ENCODE results near the gene CAPNS2. TPM values are rescaled to one million over a fixed set of nuclear protein-coding genes. Genes with fewer than 3 reads are reported as not detected.

CAPNS2 gene
- total RNA-seq, 1 experiment from 2014 or later, result not detected

DNA sequence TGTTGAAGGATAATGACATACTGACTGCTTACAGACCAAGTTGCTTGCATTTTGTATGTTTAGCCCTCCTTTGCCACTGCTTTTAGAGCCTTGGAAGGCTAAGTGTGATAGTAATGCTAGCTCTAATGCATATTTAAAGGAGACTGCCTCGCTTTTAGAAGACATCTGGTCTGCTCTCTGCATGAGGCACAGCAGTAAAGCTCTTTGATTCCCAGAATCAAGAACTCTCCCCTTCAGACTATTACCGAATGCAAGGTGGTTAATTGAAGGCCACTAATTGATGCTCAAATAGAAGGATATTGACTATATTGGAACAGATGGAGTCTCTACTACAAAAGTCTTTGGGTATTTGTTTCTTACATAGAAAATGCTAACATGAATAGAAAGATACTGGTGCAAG lies 19.1 kb downstream of the CAPNS2 start:
- no peak overlapping the region for H3K27ac Mint-ChIP-seq
- Histone ChIP-seq H2AK5ac (ENCODE audit: insufficient read length, low read length) (no peak overlapping the region), H4K91ac (ENCODE audit: insufficient read length, low read depth, low read length) (no peak overlapping the region), H3K4me1 (ENCODE audit: insufficient read depth, low read length) (no peaks in the 10 kb centered on the region), H2BK20ac (ENCODE audit: low read depth, low read length, poor library complexity, severe bottlenecking) (no peak overlapping the region), H4K20me1 (ENCODE audit: control insufficient read depth, insufficient read depth, insufficient read length) (no peaks in the 10 kb centered on the region), H4K8ac (replicated peaks; ENCODE audit: insufficient read length, low read depth, low read length) (no peak overlapping the region), H3K18ac (ENCODE audit: insufficient read length, low read depth, low read length) (no peak overlapping the region), H3K23me2 (ENCODE audit: insufficient read length, low read depth, low read length, poor library complexity, severe bottlenecking) (no peaks in the 10 kb centered on the region), H3K9me3 (ENCODE audit: control insufficient read depth, low read depth, low read length) (no peaks in the 10 kb centered on the region), H3K4me2 (ENCODE audit: insufficient read depth, insufficient read length, low read length) (no peak overlapping the region), H3K9ac (ENCODE audit: extremely low read depth, insufficient read length, low read length) (no peak overlapping the region), H2BK120ac (ENCODE audit: low read depth, low read length, poor library complexity, severe bottlenecking) (no peak overlapping the region), H2BK12ac (ENCODE audit: insufficient read length, low read depth, low read length) (no peak overlapping the region), H3K27me3 (ENCODE audit: insufficient read depth, low read length) (no peaks in the 10 kb centered on the region), H2BK5ac (ENCODE audit: insufficient read length, low read length) (no peak overlapping the region), H3K27ac (ENCODE audit: insufficient read length, low read depth, low read length) (no peak overlapping the region), H3K14ac (ENCODE audit: insufficient read depth, low read length) (no peak overlapping the region), H3K79me2 (ENCODE audit: insufficient read depth, low read length) (no peaks in the 10 kb centered on the region), H3K4ac (ENCODE audit: low read depth, low read length) (no peak overlapping the region), H3K79me1 (ENCODE audit: insufficient read depth, low read depth, low read length, poor library complexity, severe bottlenecking) (no peaks in the 10 kb centered on the region), H3K23ac (ENCODE audit: insufficient read length, low read depth, low read length) (no peak overlapping the region), H4K5ac (ENCODE audit: insufficient read length, low read depth, low read length) (no peak overlapping the region), H2AFZ (ENCODE audit: low read length) (no peak overlapping the region), H2BK15ac (ENCODE audit: low read depth, low read length) (no peak overlapping the region), H3T11ph (ENCODE audit: low read length) (no peak overlapping the region), H3K56ac (ENCODE audit: insufficient read length, low read depth, low read length) (no peak overlapping the region)
- no peaks in the 10 kb centered on the region for H3K9me3 Mint-ChIP-seq
- H3K36me3 Mint-ChIP-seq (ENCODE audit: insufficient read depth in 1 of 3, low read depth in 3 of 3), result peaks cover 0 to 4% (median 0%) of the 10 kb centered on the region in 3 experiments; a peak in 2 of 7 replicates
- H3K27me3 Mint-ChIP-seq (ENCODE audit: low read depth), result no peaks in the 10 kb centered on the region
- H3K4me1 Mint-ChIP-seq, result peaks cover 0 to 3% of the 10 kb centered on the region in 2 experiments; a peak in 2 of 4 replicates
- H3K4me3 Mint-ChIP-seq, result no peak overlapping the region
- WGBS (ENCODE audit: extremely low coverage, insufficient read length, low lambda C conversion rate), result no CpG with 5 or more reads among the region's 2 CpGs
- TF ChIP-seq, protein P1, sequence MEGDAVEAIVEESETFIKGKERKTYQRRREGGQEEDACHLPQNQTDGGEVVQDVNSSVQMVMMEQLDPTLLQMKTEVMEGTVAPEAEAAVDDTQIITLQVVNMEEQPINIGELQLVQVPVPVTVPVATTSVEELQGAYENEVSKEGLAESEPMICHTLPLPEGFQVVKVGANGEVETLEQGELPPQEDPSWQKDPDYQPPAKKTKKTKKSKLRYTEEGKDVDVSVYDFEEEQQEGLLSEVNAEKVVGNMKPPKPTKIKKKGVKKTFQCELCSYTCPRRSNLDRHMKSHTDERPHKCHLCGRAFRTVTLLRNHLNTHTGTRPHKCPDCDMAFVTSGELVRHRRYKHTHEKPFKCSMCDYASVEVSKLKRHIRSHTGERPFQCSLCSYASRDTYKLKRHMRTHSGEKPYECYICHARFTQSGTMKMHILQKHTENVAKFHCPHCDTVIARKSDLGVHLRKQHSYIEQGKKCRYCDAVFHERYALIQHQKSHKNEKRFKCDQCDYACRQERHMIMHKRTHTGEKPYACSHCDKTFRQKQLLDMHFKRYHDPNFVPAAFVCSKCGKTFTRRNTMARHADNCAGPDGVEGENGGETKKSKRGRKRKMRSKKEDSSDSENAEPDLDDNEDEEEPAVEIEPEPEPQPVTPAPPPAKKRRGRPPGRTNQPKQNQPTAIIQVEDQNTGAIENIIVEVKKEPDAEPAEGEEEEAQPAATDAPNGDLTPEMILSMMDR (conservative IDR thresholded peaks at IDR 0.05), result no peak
- no peak for DNase-seq

All from H9 (cell line).